ENCODE data around the gene CXCL9.

CXCL9 gene

GRCh38 chr4:75953509-75953908, 53.8 kb downstream of the CXCL9 start:
- DNase-seq = no peak
